ENCODE data around the gene OR6X1. TPM values are rescaled to one million over a fixed set of nuclear protein-coding genes. Genes with fewer than 3 reads are reported as not detected.

Gene OR6X1
- total and polyA plus RNA-seq, 9 of the 15 experiments (the other 6 are each of a cell fraction or from before 2014, with no cell fraction given), result not detected

DNA sequence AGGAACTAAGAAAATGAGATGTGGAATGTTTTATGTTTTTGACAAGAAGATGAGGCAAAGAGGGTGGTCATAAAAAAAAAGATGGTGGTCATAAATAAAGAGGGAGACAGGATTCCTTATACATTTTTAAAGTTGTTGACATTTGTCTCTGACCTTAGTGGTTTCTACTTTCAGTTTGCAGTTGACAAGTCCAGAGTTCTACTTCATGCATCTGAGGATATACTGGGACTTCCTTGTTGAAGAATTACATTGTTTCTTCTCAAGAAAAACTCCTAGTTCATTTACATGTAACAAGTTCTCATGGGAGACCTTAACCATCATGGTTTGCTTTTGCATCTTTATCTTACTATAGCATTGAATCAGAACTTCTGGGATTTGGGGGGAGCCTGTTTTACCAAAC lies 1.2 kb downstream of the OR6X1 start (continued):
- TF ChIP-seq NR2C2 (CRISPR knock-in tag; IDR thresholded peaks at IDR 0.05) (no peak), NR2C2 (tag; IDR thresholded peaks at IDR 0.05) (no peak), SRF (CRISPR knock-in tag; IDR thresholded peaks at IDR 0.05) (no peak), NCOA6 (IDR thresholded peaks at IDR 0.05) (no peak), MCM5 (IDR thresholded peaks at IDR 0.05; ENCODE audit: low read depth) (no peak)
- TF ChIP-seq, protein P1, sequence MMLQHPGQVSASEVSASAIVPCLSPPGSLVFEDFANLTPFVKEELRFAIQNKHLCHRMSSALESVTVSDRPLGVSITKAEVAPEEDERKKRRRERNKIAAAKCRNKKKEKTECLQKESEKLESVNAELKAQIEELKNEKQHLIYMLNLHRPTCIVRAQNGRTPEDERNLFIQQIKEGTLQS (IDR thresholded peaks at IDR 0.05), result no peak
- TF ChIP-seq, protein P1 (CRISPR knock-in tag; conservative IDR thresholded peaks at IDR 0.05), result no peak

DNA sequence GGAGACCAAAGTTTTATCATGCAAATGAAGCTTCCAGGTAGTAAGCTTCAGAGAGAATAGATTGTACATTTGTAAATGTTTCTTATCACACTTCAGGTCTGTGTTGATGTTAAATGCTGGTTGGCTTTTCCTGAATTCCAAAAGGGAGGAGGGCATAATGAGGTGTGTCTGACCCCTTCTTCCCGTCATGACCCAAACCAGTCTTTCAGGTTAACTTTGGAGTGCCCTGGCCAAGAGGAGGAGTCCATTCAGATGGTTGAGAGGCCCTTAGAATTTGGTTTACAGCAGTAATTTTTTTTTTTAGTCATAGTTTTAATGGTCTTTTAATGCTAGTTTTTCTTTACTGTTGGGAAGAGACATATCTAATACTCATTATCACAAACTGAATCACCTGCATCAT lies 2.5 kb downstream of the OR6X1 start:
- no TSS peak for BruUV-seq (replicated peaks)
- DNase-seq (ENCODE audit: extremely low read depth in 1 of 4, low spot score in 3 of 4) (no peak), ATAC-seq (no peak), FAIRE-seq (no peak)
- Histone ChIP-seq H3K4me2 (ENCODE audit: insufficient read depth, low read length) (no peak overlapping the region), H3K27me3 (ENCODE audit: control insufficient read depth in 2 of 2, insufficient read depth in 2 of 2, low read length in 2 of 2) (peaks cover 0 to 6% of the 10 kb centered on the region in 2 experiments; a peak in 2 of 5 replicates), H3K9me3 (replicated peaks; ENCODE audit: control insufficient read depth, insufficient read depth, low read depth, low read length) (no peaks in the 10 kb centered on the region), H3K4me3 (no peak overlapping the region), H3K9me1 (ENCODE audit: control insufficient read depth, insufficient read depth, low read length) (no peaks in the 10 kb centered on the region), H4K20me1 (replicated peaks; ENCODE audit: control insufficient read depth, insufficient read depth, low read length) (no peaks in the 10 kb centered on the region), H3K36me3 (ENCODE audit: control insufficient read depth, insufficient read depth, low read length) (no peaks in the 10 kb centered on the region), H3K27ac (ENCODE audit: extremely low read depth, low read depth, low read length) (no peak overlapping the region), H3K9ac (ENCODE audit: insufficient read depth in 1 of 2, low read depth in 2 of 2, low read length in 2 of 2) (no peak overlapping the region), H3K79me2 (ENCODE audit: control insufficient read depth, insufficient read depth, low read length) (no peaks in the 10 kb centered on the region), H3K4me1 (replicated peaks in 1 of 2; ENCODE audit: control insufficient read depth in 2 of 2, insufficient read depth in 2 of 2, low read length in 2 of 2) (no peaks in the 10 kb centered on the region), H2AFZ (ENCODE audit: low read depth, low read length) (no peak overlapping the region)
- in situ Hi-C loops (cut with MboI) (no loop called here), intact Hi-C loops (cut with micrococcal nuclease) (no loop called here)
- ChIA-PET POLR2A (no interaction called here), CTCF (ENCODE audit: low intra/inter-chr PET ratio) (no interaction called here)
- 0% methylated on average over 1 of the region's 1 CpG for WGBS (ENCODE audit: insufficient coverage, low coverage, missing lambda C conversion rate)
- no peak for TF ChIP-seq CSDE1 (IDR thresholded peaks at IDR 0.05)
- TF ChIP-seq ESRRA (IDR thresholded peaks at IDR 0.05; ENCODE audit: borderline replicate concordance, low read depth), result no peak
- TF ChIP-seq PHF20 (IDR thresholded peaks at IDR 0.05; ENCODE audit: partially characterized antibody), result no peak
- TF ChIP-seq, protein P2, sequence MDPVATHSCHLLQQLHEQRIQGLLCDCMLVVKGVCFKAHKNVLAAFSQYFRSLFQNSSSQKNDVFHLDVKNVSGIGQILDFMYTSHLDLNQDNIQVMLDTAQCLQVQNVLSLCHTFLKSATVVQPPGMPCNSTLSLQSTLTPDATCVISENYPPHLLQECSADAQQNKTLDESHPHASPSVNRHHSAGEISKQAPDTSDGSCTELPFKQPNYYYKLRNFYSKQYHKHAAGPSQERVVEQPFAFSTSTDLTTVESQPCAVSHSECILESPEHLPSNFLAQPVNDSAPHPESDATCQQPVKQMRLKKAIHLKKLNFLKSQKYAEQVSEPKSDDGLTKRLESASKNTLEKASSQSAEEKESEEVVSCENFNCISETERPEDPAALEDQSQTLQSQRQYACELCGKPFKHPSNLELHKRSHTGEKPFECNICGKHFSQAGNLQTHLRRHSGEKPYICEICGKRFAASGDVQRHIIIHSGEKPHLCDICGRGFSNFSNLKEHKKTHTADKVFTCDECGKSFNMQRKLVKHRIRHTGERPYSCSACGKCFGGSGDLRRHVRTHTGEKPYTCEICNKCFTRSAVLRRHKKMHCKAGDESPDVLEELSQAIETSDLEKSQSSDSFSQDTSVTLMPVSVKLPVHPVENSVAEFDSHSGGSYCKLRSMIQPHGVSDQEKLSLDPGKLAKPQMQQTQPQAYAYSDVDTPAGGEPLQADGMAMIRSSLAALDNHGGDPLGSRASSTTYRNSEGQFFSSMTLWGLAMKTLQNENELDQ (CRISPR knock-in tag; IDR thresholded peaks at IDR 0.05; ENCODE audit: borderline replicate concordance), result no peak
- TF ChIP-seq MEIS2 (IDR thresholded peaks at IDR 0.05; ENCODE audit: partially characterized antibody), result no peak
- no peak for TF ChIP-seq RFX5 (IDR thresholded peaks at IDR 0.05; ENCODE audit: low read depth, low read length)
- TF ChIP-seq ZNF644 (tag; IDR thresholded peaks at IDR 0.05; ENCODE audit: low read depth), result no peak

Measured in K562 (cell line).